Esophagus muscularis mucosa (tissue), 4 donors: ENCODE data around the gene PDE6D. TPM values are rescaled to one million over a fixed set of nuclear protein-coding genes. Genes with fewer than 3 reads are reported as not detected.
"Not testable (repeated sequence)": the region's sequence is repeated elsewhere in the genome, so short reads cannot be mapped to it uniquely, and the experiment has no call there.

Experiments used
- DNase-seq: peaks from one replicate; pipeline ENCODE4 v3.0.0-alpha.2; 2017; ENCODE audit errors: extremely low spot score
- H3K27ac ChIP-seq, 4 donors: fragments of 200-600 bp; sonication (generic); replicated peaks in 1 of 4; 1 replicate in 3 of 4; 2 replicates in 1 of 4; pipeline ENCODE4 v1.5.1; 2016 to 2019; ENCODE audit warnings: mild to moderate bottlenecking in 1 of 4
- H3K27me3 ChIP-seq, 4 donors: fragments of 200-600 bp; sonication (generic); one replicate each; pipeline versions ENCODE4 v1.5.1 to v1.6.0; 2016 to 2019
- H3K36me3 ChIP-seq, 4 donors: fragments of 200-600 bp; sonication (generic); one replicate each; pipeline ENCODE4 v1.5.1; 2016 to 2019
- H3K4me1 ChIP-seq, 4 donors: fragments of 200-600 bp; sonication (generic); one replicate each; pipeline ENCODE4 v1.5.1; 2016 to 2019
- H3K4me3 ChIP-seq, 4 donors: fragments of 200-600 bp; sonication (generic); 1 replicate in 2 of 4; 2 replicates in 2 of 4; pipeline ENCODE4 v1.5.1; 2016 to 2019; ENCODE audit warnings: mild to moderate bottlenecking in 4 of 4, moderate library complexity in 1 of 4
- H3K9me3 ChIP-seq, 4 donors: fragments of 200-600 bp; sonication (generic); 1 replicate in 3 of 4; 2 replicates in 1 of 4; pipeline ENCODE4 v1.5.1; 2016 to 2019
- CTCF ChIP-seq, 3 experiments: fragments of 200-600 bp in 2 of 3; fragments of 450-650 bp in 1 of 3; sonication (generic) in 2 of 3; IDR thresholded peaks; one replicate each; pipeline ENCODE4 v1.5.1; 2017 to 2019; ENCODE audit warnings: antibody characterized with exemption in 3 of 3, mild to moderate bottlenecking in 2 of 3, moderate library complexity in 1 of 3
- EP300 ChIP-seq: sonication (generic); formaldehyde crosslinking; IDR thresholded peaks from one replicate; pipeline ENCODE4 v1.6.1; 2017; ENCODE audit warnings: antibody characterized with exemption
- POLR2A ChIP-seq: fragments of 450-650 bp; IDR thresholded peaks from one replicate; pipeline ENCODE4 v1.6.1; 2017; ENCODE audit warnings: antibody characterized with exemption, moderate library complexity, mild to moderate bottlenecking, low read depth
- POLR2AphosphoS5 ChIP-seq, 2 donors: sonication (generic); formaldehyde crosslinking; IDR thresholded peaks; one replicate each; pipeline ENCODE4 v1.6.1; 2017; ENCODE audit warnings: antibody characterized with exemption in 2 of 2
- WGBS: methylation state at CpG from one replicate; pipeline ENCODE4 v1.1.5; 2018; 5-methylcytosine and 5-hydroxymethylcytosine counted together
- intact Hi-C: fragments of 100-400 bp; cut with DNase I; formaldehyde crosslinking; loops from one replicate; pipeline ENCODE4 v1.15.1; 2023
- total RNA-seq, 4 donors: library from RNA; depleted of rRNA; stranded (reverse); fragments of >200 nt; gene quantifications; one replicate each; pipeline versions ENCODE4 v1.1.0 to v1.2.1, GENCODE V29; 2016

PDE6D gene
- total RNA-seq, 4 donors from 2014 or later: 28.2 to 33.8 (median 30.0) TPM

- no peaks in the 10 kb centered on the region for H3K36me3 ChIP-seq
- no peak overlapping the region for H3K4me3 ChIP-seq
- DNase-seq: no peak
- intact Hi-C loops: no loop called here
- no peaks in the 10 kb centered on the region for H3K9me3 ChIP-seq
- no peak for TF ChIP-seq CTCF (IDR thresholded peaks at IDR 0.05)
- TF ChIP-seq POLR2A: no peak
- TF ChIP-seq POLR2AphosphoS5 (IDR thresholded peaks at IDR 0.05): no peak
- no peak for TF ChIP-seq EP300
- 90% methylated on average over 4 of the region's 4 CpGs for WGBS
- no peaks in the 10 kb centered on the region for H3K4me1 ChIP-seq
- H3K27ac ChIP-seq: no peak overlapping the region
- no peaks in the 10 kb centered on the region for H3K27me3 ChIP-seq
Measured at GRCh38 chr2:231751042-231751815, 29.9 kb downstream of the PDE6D start.

GRCh38 chr2:231749016-231749415, 32.1 kb downstream of the PDE6D start:
- H3K27me3 ChIP-seq, H3K27ac ChIP-seq, DNase-seq, intact Hi-C loops, H3K4me3 ChIP-seq, H3K9me3 ChIP-seq, H3K36me3 ChIP-seq, H3K4me1 ChIP-seq: not testable (repeated sequence)
- 94% methylated on average over 9 of the region's 10 CpGs for WGBS

GRCh38 chr2:231748153-231748896, 32.8 kb downstream of the PDE6D start:
- DNase-seq, H3K36me3 ChIP-seq, H3K27ac ChIP-seq, intact Hi-C loops, H3K4me3 ChIP-seq, H3K9me3 ChIP-seq, H3K4me1 ChIP-seq, H3K27me3 ChIP-seq: not testable (repeated sequence)
- WGBS: 92% methylated on average over 6 of the region's 6 CpGs

GRCh38 chr2:231745303-231746038, 35.6 kb downstream of the PDE6D start:
- Histone ChIP-seq H3K27me3 (no peaks in the 10 kb centered on the region), H3K9me3 (no peaks in the 10 kb centered on the region), H3K27ac (no peak overlapping the region), H3K4me1 (no peaks in the 10 kb centered on the region), H3K36me3 (no peaks in the 10 kb centered on the region), H3K4me3 (no peak overlapping the region)
- 81% methylated on average over 6 of the region's 6 CpGs for WGBS
- intact Hi-C loops: no loop called here
- no peak for TF ChIP-seq POLR2A
- no peak for TF ChIP-seq CTCF (IDR thresholded peaks at IDR 0.05)
- no peak for DNase-seq

- H3K4me1 ChIP-seq: no peaks in the 10 kb centered on the region
- DNase-seq: no peak
- no peaks in the 10 kb centered on the region for H3K27me3 ChIP-seq
- TF ChIP-seq POLR2AphosphoS5 (IDR thresholded peaks at IDR 0.05): no peak
- TF ChIP-seq POLR2A: no peak
- TF ChIP-seq CTCF (IDR thresholded peaks at IDR 0.05): no peak
- no peak for TF ChIP-seq EP300
- no peak overlapping the region for H3K4me3 ChIP-seq
- intact Hi-C loops: no loop called here
- peaks cover 0 to 4% (median under 1%) of the 10 kb centered on the region in 4 donors for H3K36me3 ChIP-seq
- no peaks in the 10 kb centered on the region for H3K9me3 ChIP-seq
- no peak overlapping the region for H3K27ac ChIP-seq
- 70% methylated on average over 9 of the region's 9 CpGs for WGBS
Measured at GRCh38 chr2:231743376-231744116, 37.5 kb downstream of the PDE6D start.
